SK-N-MC (cell line): ENCODE data around the gene SEL1L2.

ENCODE experiments used
- EZH2 ChIP-seq: fragments of 200-600 bp; sonication (generic); IDR thresholded peaks from one replicate; pipeline ENCODE4 v1.6.1; 2017; ENCODE audit warnings: antibody characterized with exemption
- FOXP2 ChIP-seq: optimal IDR thresholded peaks from 2 replicates; pipeline ENCODE3; 2011; ENCODE audit warnings: mild to moderate bottlenecking, moderate library complexity; ENCODE audit not compliant: insufficient read depth; ENCODE audit errors: extremely low read length, control extremely low read depth
- POLR2AphosphoS5 ChIP-seq: IDR thresholded peaks from 2 replicates; pipeline ENCODE4 v1.6.1; 2012; ENCODE audit warnings: mild to moderate bottlenecking, low read depth, low read length, borderline replicate concordance

- no peak for TF ChIP-seq POLR2AphosphoS5
- no peak for TF ChIP-seq EZH2
- TF ChIP-seq FOXP2: no peak
These were observed 138.1 kb downstream of the SEL1L2 start for GRCh38 chr20:13852306-13852705.
